H9 (cell line): ENCODE measurements around the gene RIMS1. TPM values are rescaled to one million over a fixed set of nuclear protein-coding genes. Genes with fewer than 3 reads are reported as not detected.

Experiments used
- DNase-seq: peaks from one replicate; pipeline ENCODE4 v3.0.0-alpha.2; 2017
- H2AFZ ChIP-seq: one replicate; pipeline ENCODE4 v1.6.1; 2013; ENCODE audit warnings: mild to moderate bottlenecking, low read length, control low read depth, moderate library complexity
- H2AK5ac ChIP-seq: 2 replicates; pipeline ENCODE4 v1.6.1; 2013; ENCODE audit warnings: low read length, control low read depth, mixed read lengths; ENCODE audit not compliant: insufficient read length
- H2BK120ac ChIP-seq: one replicate; pipeline ENCODE4 v1.6.1; 2013; ENCODE audit warnings: low read depth, mild to moderate bottlenecking, low read length, control low read depth, inconsistent platforms; ENCODE audit not compliant: poor library complexity, severe bottlenecking
- H2BK12ac ChIP-seq: 2 replicates; pipeline ENCODE4 v1.6.1; 2013; ENCODE audit warnings: low read length, control low read depth, mixed read lengths, low read depth; ENCODE audit not compliant: insufficient read length
- H2BK15ac ChIP-seq: 2 replicates; pipeline ENCODE4 v1.6.1; 2013; ENCODE audit warnings: low read depth, low read length, control low read depth
- H2BK20ac ChIP-seq: one replicate; pipeline ENCODE4 v1.6.1; 2013; ENCODE audit warnings: low read depth, mild to moderate bottlenecking, low read length, control low read depth, inconsistent platforms; ENCODE audit not compliant: poor library complexity, severe bottlenecking
- H2BK5ac ChIP-seq: 2 replicates; pipeline ENCODE4 v1.6.1; 2013; ENCODE audit warnings: low read length, control low read depth, mixed read lengths; ENCODE audit not compliant: insufficient read length
- H3K14ac ChIP-seq: 2 replicates; pipeline ENCODE4 v1.6.1; 2013; ENCODE audit warnings: low read length, control low read depth; ENCODE audit not compliant: insufficient read depth
- H3K18ac ChIP-seq: 2 replicates; pipeline ENCODE4 v1.6.1; 2013; ENCODE audit warnings: low read depth, mild to moderate bottlenecking, mixed read lengths, low read length, control low read depth; ENCODE audit not compliant: insufficient read length
- H3K23ac ChIP-seq: 2 replicates; pipeline ENCODE4 v1.6.1; 2013; ENCODE audit warnings: low read length, control low read depth, mixed read lengths, low read depth; ENCODE audit not compliant: insufficient read length
- H3K23me2 ChIP-seq: 2 replicates; pipeline ENCODE4 v1.6.1; 2013; ENCODE audit warnings: low read depth, mild to moderate bottlenecking, mixed read lengths, low read length, control low read depth; ENCODE audit not compliant: insufficient read length, poor library complexity, severe bottlenecking
- H3K27ac ChIP-seq: 2 replicates; pipeline ENCODE4 v1.5.1; 2013; ENCODE audit warnings: low read length, control low read depth, mixed read lengths, low read depth; ENCODE audit not compliant: insufficient read length
- H3K27me3 ChIP-seq: 2 replicates; pipeline ENCODE4 v1.6.1; 2013; ENCODE audit warnings: low read length, control low read depth, inconsistent platforms; ENCODE audit not compliant: insufficient read depth
- H3K4ac ChIP-seq: 2 replicates; pipeline ENCODE4 v1.6.1; 2013; ENCODE audit warnings: low read depth, mild to moderate bottlenecking, control low read depth, inconsistent platforms, low read length, moderate library complexity
- H3K4me1 ChIP-seq: 2 replicates; pipeline ENCODE4 v1.6.1; 2013; ENCODE audit warnings: low read length, control low read depth, inconsistent platforms; ENCODE audit not compliant: insufficient read depth
- H3K4me2 ChIP-seq: 2 replicates; pipeline ENCODE4 v1.6.1; 2013; ENCODE audit warnings: low read length, control low read depth, mixed read lengths; ENCODE audit not compliant: insufficient read length, insufficient read depth
- H3K56ac ChIP-seq: 2 replicates; pipeline ENCODE4 v1.6.1; 2013; ENCODE audit warnings: low read depth, mild to moderate bottlenecking, mixed read lengths, low read length, control low read depth; ENCODE audit not compliant: insufficient read length
- H3K79me1 ChIP-seq: 2 replicates; pipeline ENCODE4 v1.6.1; 2013; ENCODE audit warnings: low read depth, mild to moderate bottlenecking, moderate library complexity, low read length, control low read depth, inconsistent platforms; ENCODE audit not compliant: insufficient read depth, poor library complexity, severe bottlenecking
- H3K79me2 ChIP-seq: 2 replicates; pipeline ENCODE4 v1.6.1; 2013; ENCODE audit warnings: low read length, control low read depth, inconsistent platforms; ENCODE audit not compliant: insufficient read depth
- H3K9ac ChIP-seq: 2 replicates; pipeline ENCODE4 v1.6.1; 2013; ENCODE audit warnings: low read length, control low read depth, mixed read lengths; ENCODE audit not compliant: insufficient read length; ENCODE audit errors: extremely low read depth
- H3K9me3 ChIP-seq: one replicate; pipeline ENCODE4 v1.6.1; 2013; ENCODE audit warnings: low read depth, low read length, inconsistent platforms; ENCODE audit not compliant: control insufficient read depth
- H3T11ph ChIP-seq: one replicate; pipeline ENCODE4 v1.6.1; 2013; ENCODE audit warnings: mild to moderate bottlenecking, low read length, control low read depth, inconsistent platforms
- H4K20me1 ChIP-seq: one replicate; pipeline ENCODE4 v1.6.1; 2013; ENCODE audit not compliant: control insufficient read depth, insufficient read length, insufficient read depth
- H4K5ac ChIP-seq: 2 replicates; pipeline ENCODE4 v1.6.1; 2013; ENCODE audit warnings: low read depth, mild to moderate bottlenecking, mixed read lengths, low read length, control low read depth; ENCODE audit not compliant: insufficient read length
- H4K8ac ChIP-seq: replicated peaks from 2 replicates; pipeline ENCODE4 v1.6.1; 2013; ENCODE audit warnings: low read length, control low read depth, mixed read lengths, low read depth; ENCODE audit not compliant: insufficient read length
- H4K91ac ChIP-seq: 2 replicates; pipeline ENCODE4 v1.6.1; 2013; ENCODE audit warnings: low read depth, mild to moderate bottlenecking, moderate library complexity, mixed read lengths, low read length, control low read depth; ENCODE audit not compliant: insufficient read length
- H3K27ac Mint-ChIP-seq, 3 experiments: 2 replicates in 2 of 3; 3 replicates in 1 of 3; pipeline ENCODE4 v1.8.0; 2020 to 2021; ENCODE audit warnings: mixed read lengths in 3 of 3, mild to moderate bottlenecking in 1 of 3, moderate library complexity in 1 of 3
- H3K27me3 Mint-ChIP-seq: 2 replicates; pipeline ENCODE4 v1.8.0; 2021; ENCODE audit warnings: low read depth, mild to moderate bottlenecking, moderate library complexity, mixed read lengths
- H3K36me3 Mint-ChIP-seq, 3 experiments: 2 replicates in 2 of 3; 3 replicates in 1 of 3; pipeline ENCODE4 v1.8.0; 2020 to 2021; ENCODE audit warnings: low read depth in 3 of 3, mixed read lengths in 3 of 3; ENCODE audit not compliant: insufficient read depth in 1 of 3
- H3K4me1 Mint-ChIP-seq, 2 experiments: 2 replicates each; pipeline ENCODE4 v1.8.0; 2020; ENCODE audit warnings: mixed read lengths in 2 of 2
- H3K4me3 Mint-ChIP-seq, 2 experiments: 2 replicates in 1 of 2; 3 replicates in 1 of 2; pipeline ENCODE4 v1.8.0; 2020 to 2021; ENCODE audit warnings: mild to moderate bottlenecking in 2 of 2, mixed read lengths in 2 of 2, moderate library complexity in 1 of 2
- H3K9me3 Mint-ChIP-seq, 2 experiments: 2 replicates in 1 of 2; 3 replicates in 1 of 2; pipeline ENCODE4 v1.8.0; 2020; ENCODE audit warnings: mild to moderate bottlenecking in 2 of 2, mixed read lengths in 2 of 2, moderate library complexity in 1 of 2
- CTCF ChIP-seq: fragments of 200-600 bp; sonication (generic); conservative IDR thresholded peaks from 3 replicates; pipeline ENCODE4 v1.8.0; 2021; ENCODE audit warnings: antibody characterized with exemption, mild to moderate bottlenecking
- WGBS: extraction: QIAGEN DNeasy Blood & Tissue Kit; methylation state at CpG from one replicate; pipeline ENCODE4 v1.1.7; 2013; ENCODE audit warnings: missing lambda C conversion rate, low lambda C conversion rate, mixed read lengths; ENCODE audit not compliant: insufficient read length; ENCODE audit errors: extremely low coverage; 5-methylcytosine and 5-hydroxymethylcytosine counted together
- total RNA-seq: library from RNA; stranded (reverse); gene quantifications from 2 replicates; pipeline ENCODE4 v1.2.1, GENCODE V29; 2021

The RIMS1 gene
- total RNA-seq, 1 experiment from 2014 or later: 0.83 TPM

GRCh38 chr6:72422171-72422570 is 535.8 kb downstream of the RIMS1 start:
- WGBS: no CpG with 5 or more reads among the region's 1 CpG
- Mint-ChIP-seq H3K27me3 (no peaks in the 10 kb centered on the region), H3K36me3 (no peaks in the 10 kb centered on the region; a peak in 2 of 7 replicates), H3K4me1 (peaks cover 9 to 10% of the 10 kb centered on the region in 2 experiments), H3K4me3 (no peak overlapping the region), H3K27ac (no peak overlapping the region), H3K9me3 (peaks cover 3% of the 10 kb centered on the region in 2 experiments; a peak in 1 of 5 replicates)
- Histone ChIP-seq H3K79me2 (no peaks in the 10 kb centered on the region), H3K4ac (no peak overlapping the region), H4K20me1 (no peaks in the 10 kb centered on the region), H4K8ac (no peak overlapping the region), H2BK15ac (no peak overlapping the region), H2AFZ (no peak overlapping the region), H3K4me1 (no peaks in the 10 kb centered on the region), H3K14ac (no peak overlapping the region), H3K27ac (no peak overlapping the region), H3K23me2 (no peaks in the 10 kb centered on the region), H2BK5ac (no peak overlapping the region), H2AK5ac (no peak overlapping the region), H3K79me1 (no peaks in the 10 kb centered on the region), H2BK20ac (no peak overlapping the region), H3K27me3 (no peaks in the 10 kb centered on the region), H3K4me2 (no peak overlapping the region), H3K23ac (no peak overlapping the region), H2BK120ac (no peak overlapping the region), H3T11ph (no peak overlapping the region), H3K9me3 (no peaks in the 10 kb centered on the region), H3K56ac (no peak overlapping the region), H4K5ac (no peak overlapping the region), H3K9ac (no peak overlapping the region), H4K91ac (no peak overlapping the region), H2BK12ac (no peak overlapping the region), H3K18ac (no peak overlapping the region)
- TF ChIP-seq CTCF: no peak
- no peak for DNase-seq
